HepG2 (cell line): ENCODE results near the gene LZTR1. TPM values are rescaled to one million over a fixed set of nuclear protein-coding genes. Genes with fewer than 3 reads are reported as not detected.
A peak's percentile ranks its signal among the peaks of the same experiment; 100 is the strongest.

Experiments
- ARNT2 ChIP-seq: sonication (generic); formaldehyde crosslinking; IDR thresholded peaks from 2 replicates; pipeline ENCODE4 v1.8.0; 2022; ENCODE audit warnings: mild to moderate bottlenecking, low read depth, missing genetic modification reagents, moderate library complexity
- CHD4 ChIP-seq: fragments of 200-600 bp; sonication (generic); IDR thresholded peaks from 2 replicates; pipeline ENCODE4 v1.7.0; 2017; ENCODE audit warnings: mild to moderate bottlenecking, low read length, borderline replicate concordance
- PRDM4 ChIP-seq: sonication (generic); formaldehyde crosslinking; IDR thresholded peaks from 2 replicates; pipeline ENCODE4 v1.9.0; 2021; ENCODE audit warnings: missing genetic modification reagents, borderline replicate concordance
- SRY ChIP-seq: sonication (generic); formaldehyde crosslinking; IDR thresholded peaks from 2 replicates; pipeline ENCODE4 v1.8.0; 2022; ENCODE audit warnings: mild to moderate bottlenecking, missing genetic modification reagents
- TCF7 ChIP-seq: sonication (generic); IDR thresholded peaks from 2 replicates; pipeline ENCODE4 v1.6.1; 2016; ENCODE audit warnings: antibody characterized with exemption, low read depth
- TFAP4 ChIP-seq: sonication (generic); IDR thresholded peaks from 2 replicates; pipeline ENCODE4 v1.6.1; 2016; ENCODE audit warnings: low read depth, borderline replicate concordance
- TOE1 ChIP-seq: sonication (generic); formaldehyde crosslinking; IDR thresholded peaks from 2 replicates; pipeline ENCODE4 v1.4.0; 2020; ENCODE audit warnings: mild to moderate bottlenecking, missing genetic modification reagents
- WIZ ChIP-seq: sonication (generic); formaldehyde crosslinking; IDR thresholded peaks from 2 replicates; pipeline ENCODE4 v1.5.1; 2020; ENCODE audit warnings: mild to moderate bottlenecking, missing genetic modification reagents
- ZBTB1 ChIP-seq: sonication (generic); formaldehyde crosslinking; IDR thresholded peaks from 2 replicates; pipeline ENCODE4 v1.4.0; 2020; ENCODE audit warnings: missing genetic modification reagents, borderline replicate concordance
- ZBTB39 ChIP-seq: sonication (generic); formaldehyde crosslinking; IDR thresholded peaks from 2 replicates; pipeline ENCODE4 v1.5.0; 2020; ENCODE audit warnings: missing genetic modification reagents
- ZFP82 ChIP-seq: sonication (generic); formaldehyde crosslinking; IDR thresholded peaks from 2 replicates; pipeline ENCODE4 v1.5.1; 2020; ENCODE audit warnings: mild to moderate bottlenecking, missing genetic modification reagents, borderline replicate concordance
- ZHX1 ChIP-seq: sonication (generic); formaldehyde crosslinking; IDR thresholded peaks from 2 replicates; pipeline ENCODE4 v1.8.1; 2022; ENCODE audit warnings: low read depth, mild to moderate bottlenecking, missing genetic modification reagents
- ZNF225 ChIP-seq: sonication (generic); formaldehyde crosslinking; IDR thresholded peaks from 2 replicates; pipeline ENCODE4 v1.4.0; 2020; ENCODE audit warnings: mild to moderate bottlenecking, missing genetic modification reagents
- ZNF460 ChIP-seq: sonication (generic); formaldehyde crosslinking; IDR thresholded peaks from 2 replicates; pipeline ENCODE4 v1.5.1; 2020; ENCODE audit warnings: missing genetic modification reagents, mild to moderate bottlenecking, borderline replicate concordance
- ZNF607 ChIP-seq: sonication (generic); formaldehyde crosslinking; IDR thresholded peaks from 2 replicates; pipeline ENCODE4 v1.5.1; 2020; ENCODE audit warnings: missing genetic modification reagents, mild to moderate bottlenecking, borderline replicate concordance
- ZNF670 ChIP-seq: sonication (generic); formaldehyde crosslinking; IDR thresholded peaks from 2 replicates; pipeline ENCODE4 v1.8.0; 2022; ENCODE audit warnings: mild to moderate bottlenecking, missing genetic modification reagents, borderline replicate concordance
- ZSCAN29 ChIP-seq: sonication (generic); formaldehyde crosslinking; conservative IDR thresholded peaks from 2 replicates; pipeline ENCODE4 v1.4.0; 2020; ENCODE audit warnings: mild to moderate bottlenecking, missing genetic modification reagents
- ZUFSP ChIP-seq: sonication (generic); formaldehyde crosslinking; IDR thresholded peaks from 2 replicates; pipeline ENCODE4 v1.9.0; 2021; ENCODE audit warnings: missing genetic modification reagents, mild to moderate bottlenecking, borderline replicate concordance
- polyA plus RNA-seq, 8 experiments: library from polyadenylated mRNA; depleted of rRNA in 3 of 8; stranded (reverse) in 7 of 8; unstranded in 1 of 8; fragments of >200 nt; fragmentation: Illumina TruSeq in 4 of 8; extraction: Trizol in 4 of 8; gene quantifications; 2 replicates each; pipeline versions ENCODE4 v1.2.1 to v1.2.3, GENCODE V29; 2011 to 2016; ENCODE audit warnings: low read depth in 4 of 8, missing spikeins in 1 of 8, mixed read lengths in 1 of 8; ENCODE audit not compliant: insufficient read depth in 1 of 8
- total RNA-seq, 5 experiments: library from RNA; depleted of rRNA; stranded (reverse); fragments of >200 nt; fragmentation: Illumina TruSeq; extraction: Trizol; gene quantifications; 2 replicates each; pipeline ENCODE4 v1.2.3, GENCODE V29; 2016; ENCODE audit warnings: low read depth in 1 of 5

Gene LZTR1
- total and polyA plus RNA-seq, 2 of the 13 experiments (the other 11 are each of a cell fraction or from before 2014, with no cell fraction given): 21.8 to 22.4 TPM

- TF ChIP-seq ZNF225 (CRISPR knock-in tag) (peak; percentile 61; the same call in 1 of the 2 replicates), WIZ (CRISPR knock-in tag) (0 out of 2 replicates have a peak, but pooled peaks have one; percentile 24), ARNT2 (CRISPR knock-in tag) (peak; percentile 93), CHD4 (no peak), SRY (CRISPR knock-in tag) (peak; percentile 97), ZFP82 (CRISPR knock-in tag) (peak; percentile 96), TOE1 (CRISPR knock-in tag) (peak; percentile 58; the same call in 1 of the 2 replicates), PRDM4 (no peak), ZBTB39 (CRISPR knock-in tag) (peak; percentile 56; the same call in 1 of the 2 replicates), ZNF670 (peak; percentile 96), ZNF607 (peak; percentile 97), ZNF460 (CRISPR knock-in tag) (peak; percentile 72; the same call in 1 of the 2 replicates), TCF7 (no peak), ZBTB1 (CRISPR knock-in tag) (0 out of 2 replicates have a peak, but pooled peaks have one; percentile 61), ZUFSP (CRISPR knock-in tag) (no peak), ZHX1 (peak; percentile 37; the same call in 1 of the 2 replicates), TFAP4 (no peak), ZSCAN29 (peak; percentile 70; the same call in 1 of the 2 replicates)
Observed at GRCh38 chr22:20981787-20982562, at the start of gene LZTR1 (continued).
